ENCODE measurements around the gene SHROOM1.
"Not testable (repeated sequence)": the region's sequence is repeated elsewhere in the genome, so short reads cannot be mapped to it uniquely, and the experiment has no call there.

The SHROOM1 gene

GRCh38 chr5:132802685-132803066, 27.8 kb downstream of the SHROOM1 start:
- DNase-seq = not testable (repeated sequence)

- no peak for DNase-seq
Observed at GRCh38 chr5:132802044-132802684, 28.3 kb downstream of the SHROOM1 start.

GRCh38 chr5:132800545-132800944, 29.9 kb downstream of the SHROOM1 start:
- no peak for DNase-seq

GRCh38 chr5:132799392-132799791, 31.1 kb downstream of the SHROOM1 start:
- DNase-seq = no peak

- no peak for DNase-seq
Observed at GRCh38 chr5:132797651-132798050, 32.8 kb downstream of the SHROOM1 start.

- no peak for DNase-seq
Observed at GRCh38 chr5:132791026-132791425, 39.4 kb downstream of the SHROOM1 start.

GRCh38 chr5:132790201-132790865, 40.1 kb downstream of the SHROOM1 start:
- DNase-seq = no peak

- no peak for DNase-seq
Observed at GRCh38 chr5:132788990-132789886, 41.2 kb downstream of the SHROOM1 start.

- DNase-seq = no peak
Observed at GRCh38 chr5:132788508-132788907, 41.9 kb downstream of the SHROOM1 start.

- DNase-seq = no peak
Observed at GRCh38 chr5:132787076-132787475, 43.4 kb downstream of the SHROOM1 start.

GRCh38 chr5:132785864-132786263, 44.6 kb downstream of the SHROOM1 start:
- DNase-seq = no peak

- DNase-seq = no peak
Observed at GRCh38 chr5:132785365-132785764, 45.1 kb downstream of the SHROOM1 start.

GRCh38 chr5:132782101-132782500, 48.3 kb downstream of the SHROOM1 start:
- DNase-seq = no peak

GRCh38 chr5:132781029-132781428, 49.4 kb downstream of the SHROOM1 start:
- no peak for DNase-seq

- DNase-seq = no peak
Observed at GRCh38 chr5:132780577-132780976, 49.9 kb downstream of the SHROOM1 start.

GRCh38 chr5:132779961-132780360, 50.5 kb downstream of the SHROOM1 start:
- DNase-seq = no peak

GRCh38 chr5:132778856-132779255, 51.6 kb downstream of the SHROOM1 start:
- DNase-seq = no peak

- no peak for DNase-seq
Observed at GRCh38 chr5:132778129-132778528, 52.3 kb downstream of the SHROOM1 start.

- peak; percentile 39 to 58 for DNase-seq
Observed at GRCh38 chr5:132777209-132778069, 53.0 kb downstream of the SHROOM1 start, which contains the start of gene SEPTIN8. Gene SEPTIN8 (minus strand): TSS chr5:132777239. CDS start chr5:132777137, 102 bp downstream.

- DNase-seq = no peak
Observed at GRCh38 chr5:132776938-132777208, 53.6 kb downstream of the SHROOM1 start.

GRCh38 chr5:132776131-132776937, 54.1 kb downstream of the SHROOM1 start:
- DNase-seq = peak in 1 of 2 donors; percentile 17

GRCh38 chr5:132775476-132775961, 54.9 kb downstream of the SHROOM1 start:
- DNase-seq = no peak
